ENCODE results near the gene ARFRP1.

- no peak for TF ChIP-seq CTCF (IDR thresholded peaks at IDR 0.05)
- no peak for TF ChIP-seq POLR2A (IDR thresholded peaks at IDR 0.05)
These were observed 39.4 kb downstream of the ARFRP1 start for GRCh38 chr20:63668351-63668750.
